CD14-positive monocyte (primary cell): ENCODE data around the gene MED13L. TPM values are rescaled to one million over a fixed set of nuclear protein-coding genes. Genes with fewer than 3 reads are reported as not detected.

Source experiments
- DNase-seq, 3 donors: peaks; one replicate each; pipeline ENCODE4 v3.0.0-alpha.2; 2011 to 2022
- H2AFZ ChIP-seq: 2 replicates; pipeline ENCODE4 v1.6.0; 2012; ENCODE audit warnings: mild to moderate bottlenecking, low read depth, low read length, inconsistent platforms; ENCODE audit not compliant: insufficient read depth, poor library complexity, severe bottlenecking
- H3K27ac ChIP-seq, 2 donors: 1 replicate in 1 of 2; 2 replicates in 1 of 2; pipeline ENCODE4 v1.5.1; 2012 to 2013; ENCODE audit warnings: low read length in 2 of 2, control low read depth in 1 of 2, inconsistent platforms in 1 of 2, low read depth in 1 of 2, mild to moderate bottlenecking in 1 of 2
- H3K27me3 ChIP-seq, 2 donors: one replicate each; pipeline versions ENCODE4 v1.6.0 to v1.6.1; 2011 to 2013; ENCODE audit warnings: low read length in 2 of 2; ENCODE audit not compliant: control insufficient read depth in 2 of 2, insufficient read depth in 2 of 2
- H3K36me3 ChIP-seq, 2 donors: replicated peaks in 1 of 2; 1 replicate in 1 of 2; 2 replicates in 1 of 2; pipeline versions ENCODE4 v1.5.1 to v1.6.1; 2012 to 2013; ENCODE audit warnings: low read length in 2 of 2, control low read depth in 1 of 2, inconsistent platforms in 1 of 2, mild to moderate bottlenecking in 1 of 2; ENCODE audit not compliant: insufficient read depth in 2 of 2, control insufficient read depth in 1 of 2
- H3K4me1 ChIP-seq, 2 donors: 1 replicate in 1 of 2; 2 replicates in 1 of 2; pipeline versions ENCODE4 v1.5.1 to v1.6.1; 2012 to 2013; ENCODE audit warnings: low read length in 2 of 2, control low read depth in 1 of 2, inconsistent platforms in 1 of 2, mild to moderate bottlenecking in 1 of 2, moderate library complexity in 1 of 2; ENCODE audit not compliant: insufficient read depth in 2 of 2, control insufficient read depth in 1 of 2
- H3K4me2 ChIP-seq: replicated peaks from 2 replicates; pipeline ENCODE3; 2012; ENCODE audit warnings: low read length, moderate library complexity, mild to moderate bottlenecking; ENCODE audit not compliant: poor library complexity, severe bottlenecking; ENCODE audit errors: extremely low read depth
- H3K4me3 ChIP-seq, 3 experiments: fragments of 200-600 bp in 1 of 3; sonication (generic) in 1 of 3; replicated peaks in 1 of 3; 1 replicate in 2 of 3; 2 replicates in 1 of 3; pipeline ENCODE4 v1.5.1; 2011 to 2013; ENCODE audit warnings: low read length in 3 of 3, mild to moderate bottlenecking in 3 of 3, control low read depth in 2 of 3, low read depth in 2 of 3, inconsistent platforms in 1 of 3, moderate library complexity in 1 of 3
- H3K79me2 ChIP-seq: 2 replicates; pipeline ENCODE4 v1.6.0; 2012; ENCODE audit warnings: mild to moderate bottlenecking, control low read depth, inconsistent platforms, low read length, moderate library complexity; ENCODE audit not compliant: insufficient read depth
- H3K9ac ChIP-seq: 2 replicates; pipeline ENCODE4 v1.6.0; 2017; ENCODE audit warnings: low read length, mild to moderate bottlenecking; ENCODE audit not compliant: insufficient read depth, poor library complexity, severe bottlenecking
- H3K9me3 ChIP-seq, 2 donors: replicated peaks in 1 of 2; 1 replicate in 1 of 2; 2 replicates in 1 of 2; pipeline versions ENCODE4 v1.5.1 to v1.6.1; 2012 to 2013; ENCODE audit warnings: low read length in 2 of 2, control low read depth in 1 of 2; ENCODE audit not compliant: control insufficient read depth in 1 of 2, insufficient read depth in 1 of 2
- H4K20me1 ChIP-seq: 2 replicates; pipeline ENCODE4 v1.6.0; 2012; ENCODE audit warnings: mild to moderate bottlenecking, low read length, control low read depth, moderate library complexity; ENCODE audit not compliant: insufficient read depth
- H3K27ac Mint-ChIP-seq, 7 donors: one replicate each; pipeline ENCODE4 v1.8.0; 2020; ENCODE audit warnings: mild to moderate bottlenecking in 7 of 7, mixed read lengths in 7 of 7, moderate library complexity in 6 of 7, inconsistent platforms in 2 of 7
- H3K27me3 Mint-ChIP-seq, 3 donors: one replicate each; pipeline ENCODE4 v1.8.0; 2021 to 2022; ENCODE audit warnings: low read depth in 3 of 3, mild to moderate bottlenecking in 3 of 3, mixed read lengths in 3 of 3, moderate library complexity in 3 of 3, inconsistent platforms in 1 of 3
- H3K36me3 Mint-ChIP-seq, 2 donors: one replicate each; pipeline ENCODE4 v1.8.0; 2020; ENCODE audit warnings: mixed read lengths in 2 of 2, inconsistent platforms in 1 of 2, mild to moderate bottlenecking in 1 of 2
- H3K4me1 Mint-ChIP-seq: one replicate; pipeline ENCODE4 v1.8.0; 2020; ENCODE audit warnings: mild to moderate bottlenecking, mixed read lengths
- H3K4me3 Mint-ChIP-seq, 2 donors: one replicate each; pipeline ENCODE4 v1.8.0; 2020; ENCODE audit warnings: mild to moderate bottlenecking in 2 of 2, mixed read lengths in 2 of 2, moderate library complexity in 1 of 2
- H3K9me3 Mint-ChIP-seq, 7 donors: one replicate each; pipeline ENCODE4 v1.8.0; 2020 to 2022; ENCODE audit warnings: mixed read lengths in 7 of 7, mild to moderate bottlenecking in 6 of 7, moderate library complexity in 6 of 7, inconsistent platforms in 2 of 7
- WGBS: methylation state at CpG from one replicate; pipeline ENCODE4 v1.1.5; 2013; ENCODE audit warnings: missing lambda C conversion rate; ENCODE audit not compliant: insufficient coverage; 5-methylcytosine and 5-hydroxymethylcytosine counted together
- intact Hi-C, 2 donors: fragments of 100-400 bp; cut with micrococcal nuclease; formaldehyde crosslinking; loops; one replicate each; pipeline versions ENCODE4 v1.15.0 to v1.15.1; 2023
- polyA plus RNA-seq, 3 donors: library from polyadenylated mRNA; depleted of rRNA in 1 of 3; unstranded in 2 of 3; stranded (reverse) in 1 of 3; fragments of 300-500 nt in 2 of 3; fragments of >200 nt in 1 of 3; fragmentation: Illumina TruSeq in 2 of 3; gene quantifications; 1 replicate in 2 of 3; 2 replicates in 1 of 3; pipeline ENCODE4 v1.2.3, GENCODE V29; 2012 to 2021
- TF ChIP-seq, protein P1 (sequence below): fragments of 200-600 bp; IDR thresholded peaks from one replicate; pipeline ENCODE4 v1.8.0; 2022; ENCODE audit warnings: antibody characterized with exemption, mild to moderate bottlenecking

The MED13L gene
- polyA plus RNA-seq, 3 donors = 4.4 to 42.0 (median 7.5) TPM

- no peak overlapping the region for H2AFZ ChIP-seq
- Mint-ChIP-seq H3K4me3 (no peak overlapping the region), H3K27me3 (no peaks in the 10 kb centered on the region), H3K36me3 (peaks cover 63 to 70% of the 10 kb centered on the region in 2 donors), H3K4me1 (peaks cover 5% of the 10 kb centered on the region), H3K27ac (no peak overlapping the region), H3K9me3 (no peaks in the 10 kb centered on the region)
- H3K9ac ChIP-seq = no peak overlapping the region
- H3K4me1 ChIP-seq = no peaks in the 10 kb centered on the region
- peaks cover 60% of the 10 kb centered on the region for H3K79me2 ChIP-seq
- H3K4me2 ChIP-seq = no peak overlapping the region
- no peak overlapping the region for H3K4me3 ChIP-seq
- WGBS = no CpG with 5 or more reads among the region's 2 CpGs
- TF ChIP-seq, protein P1, sequence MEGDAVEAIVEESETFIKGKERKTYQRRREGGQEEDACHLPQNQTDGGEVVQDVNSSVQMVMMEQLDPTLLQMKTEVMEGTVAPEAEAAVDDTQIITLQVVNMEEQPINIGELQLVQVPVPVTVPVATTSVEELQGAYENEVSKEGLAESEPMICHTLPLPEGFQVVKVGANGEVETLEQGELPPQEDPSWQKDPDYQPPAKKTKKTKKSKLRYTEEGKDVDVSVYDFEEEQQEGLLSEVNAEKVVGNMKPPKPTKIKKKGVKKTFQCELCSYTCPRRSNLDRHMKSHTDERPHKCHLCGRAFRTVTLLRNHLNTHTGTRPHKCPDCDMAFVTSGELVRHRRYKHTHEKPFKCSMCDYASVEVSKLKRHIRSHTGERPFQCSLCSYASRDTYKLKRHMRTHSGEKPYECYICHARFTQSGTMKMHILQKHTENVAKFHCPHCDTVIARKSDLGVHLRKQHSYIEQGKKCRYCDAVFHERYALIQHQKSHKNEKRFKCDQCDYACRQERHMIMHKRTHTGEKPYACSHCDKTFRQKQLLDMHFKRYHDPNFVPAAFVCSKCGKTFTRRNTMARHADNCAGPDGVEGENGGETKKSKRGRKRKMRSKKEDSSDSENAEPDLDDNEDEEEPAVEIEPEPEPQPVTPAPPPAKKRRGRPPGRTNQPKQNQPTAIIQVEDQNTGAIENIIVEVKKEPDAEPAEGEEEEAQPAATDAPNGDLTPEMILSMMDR = no peak
- H3K27me3 ChIP-seq = no peaks in the 10 kb centered on the region
- intact Hi-C loops = no loop called here
- peaks cover 89% of the 10 kb centered on the region for H4K20me1 ChIP-seq
- DNase-seq = no peak
- H3K36me3 ChIP-seq = peaks cover 61 to 90% of the 10 kb centered on the region in 2 donors
- no peak overlapping the region for H3K27ac ChIP-seq
- H3K9me3 ChIP-seq = no peaks in the 10 kb centered on the region
Observed at GRCh38 chr12:116018282-116018681, 259.2 kb downstream of the MED13L start.

GRCh38 chr12:116015525-116015924 lies 262.0 kb downstream of the MED13L start:
- Histone ChIP-seq H3K4me3 (no peak overlapping the region), H3K4me2 (no peak overlapping the region), H3K27me3 (no peaks in the 10 kb centered on the region), H3K27ac (peak overlapping the region in 1 of 2 donors; percentile 15), H3K36me3 (peaks cover 78 to 97% of the 10 kb centered on the region in 2 donors), H3K9me3 (no peaks in the 10 kb centered on the region), H3K79me2 (peaks cover 37% of the 10 kb centered on the region), H2AFZ (no peak overlapping the region), H3K4me1 (no peaks in the 10 kb centered on the region), H3K9ac (no peak overlapping the region), H4K20me1 (peaks cover 87% of the 10 kb centered on the region)
- intact Hi-C loops = no loop called here
- Mint-ChIP-seq H3K4me3 (no peak overlapping the region), H3K27ac (no peak overlapping the region), H3K27me3 (no peaks in the 10 kb centered on the region), H3K4me1 (peaks cover 5% of the 10 kb centered on the region), H3K9me3 (no peaks in the 10 kb centered on the region), H3K36me3 (peaks cover 81 to 84% of the 10 kb centered on the region in 2 donors)
- WGBS = no CpG with 5 or more reads among the region's 1 CpG
- DNase-seq = no peak
- TF ChIP-seq, protein P1 = no peak
